COLO829 (cell line): ENCODE data around the gene CHST12.

Experiments used
- DNase-seq: peaks from one replicate; pipeline ENCODE4 v3.0.0; 2012; ENCODE audit warnings: low spot score

Gene CHST12

GRCh38 chr7:2479276-2480069 lies 76.1 kb downstream of the CHST12 start:
- no peak for DNase-seq

- no peak for DNase-seq
Observed at GRCh38 chr7:2480070-2480408, 76.6 kb downstream of the CHST12 start.

- DNase-seq = no peak
Observed at GRCh38 chr7:2481195-2481594, 77.8 kb downstream of the CHST12 start.

- DNase-seq = no peak
Observed at GRCh38 chr7:2482725-2483451, 79.5 kb downstream of the CHST12 start.

GRCh38 chr7:2483494-2483893 lies 80.1 kb downstream of the CHST12 start:
- no peak for DNase-seq

GRCh38 chr7:2484868-2485267 lies 81.5 kb downstream of the CHST12 start:
- no peak for DNase-seq

- no peak for DNase-seq
Observed at GRCh38 chr7:2487586-2488271, 84.3 kb downstream of the CHST12 start.

- no peak for DNase-seq
Observed at GRCh38 chr7:2488272-2488645, 84.8 kb downstream of the CHST12 start.

GRCh38 chr7:2488681-2489080 lies 85.3 kb downstream of the CHST12 start:
- DNase-seq = no peak

GRCh38 chr7:2490181-2490651 lies 86.8 kb downstream of the CHST12 start:
- DNase-seq = no peak

- no peak for DNase-seq
Observed at GRCh38 chr7:2492038-2492437, 88.6 kb downstream of the CHST12 start.

- no peak for DNase-seq
Observed at GRCh38 chr7:2493205-2494164, 90.1 kb downstream of the CHST12 start.

GRCh38 chr7:2494191-2495130 lies 91.0 kb downstream of the CHST12 start:
- DNase-seq = no peak

- no peak for DNase-seq
Observed at GRCh38 chr7:2495418-2496299, 92.2 kb downstream of the CHST12 start.

GRCh38 chr7:2496375-2496774 lies 93.0 kb downstream of the CHST12 start:
- DNase-seq = no peak

GRCh38 chr7:2497065-2497464 lies 93.7 kb downstream of the CHST12 start:
- no peak for DNase-seq

- no peak for DNase-seq
Observed at GRCh38 chr7:2497500-2498336, 94.3 kb downstream of the CHST12 start.
